Measurements from ENCODE around the gene PARVB.
A peak's percentile ranks its signal among the peaks of the same experiment; 100 is the strongest.

The PARVB gene

DNA sequence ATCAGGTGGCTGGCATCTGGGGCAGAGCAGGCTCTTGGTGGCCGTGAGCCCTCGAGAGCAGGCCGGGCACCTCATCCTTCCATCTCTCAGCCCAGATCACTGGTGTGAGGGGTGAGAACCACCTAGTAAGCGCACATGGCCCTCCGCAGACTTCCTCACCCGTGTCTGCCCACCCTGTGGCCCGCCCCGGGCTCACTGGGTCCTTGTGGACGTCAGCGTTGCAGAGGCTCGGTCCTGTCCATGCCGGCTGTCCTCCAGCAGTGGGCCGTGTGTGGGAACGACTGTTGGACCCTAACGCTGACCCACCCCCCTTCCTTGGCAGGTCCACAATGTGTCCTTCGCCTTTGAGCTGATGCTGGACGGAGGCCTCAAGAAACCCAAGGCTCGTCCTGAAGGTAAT lies 139.4 kb downstream of the PARVB start:
- DNase-seq (ENCODE audit: low spot score) = no peak

DNA sequence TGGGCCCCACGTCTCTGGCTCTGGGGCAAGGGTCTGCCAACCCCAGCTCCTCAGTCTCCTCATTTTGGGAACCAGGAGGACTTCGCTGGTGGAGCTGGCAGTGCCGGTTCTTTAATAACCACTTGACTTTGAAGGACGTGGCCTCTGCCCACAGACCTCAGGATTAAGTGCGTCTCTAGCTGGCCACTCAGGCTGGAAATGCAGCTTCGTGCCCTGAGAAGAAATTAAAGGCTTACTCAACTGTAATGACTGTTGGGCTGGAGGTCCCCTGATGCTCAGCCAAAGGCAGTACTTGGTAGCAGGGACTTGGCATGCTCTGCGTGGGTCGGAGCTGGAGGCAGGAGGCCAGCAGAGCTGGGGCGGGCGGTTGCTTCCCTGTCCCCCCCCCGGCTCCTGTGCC lies 139.9 kb downstream of the PARVB start:
- DNase-seq (ENCODE audit: low spot score) = no peak

DNA sequence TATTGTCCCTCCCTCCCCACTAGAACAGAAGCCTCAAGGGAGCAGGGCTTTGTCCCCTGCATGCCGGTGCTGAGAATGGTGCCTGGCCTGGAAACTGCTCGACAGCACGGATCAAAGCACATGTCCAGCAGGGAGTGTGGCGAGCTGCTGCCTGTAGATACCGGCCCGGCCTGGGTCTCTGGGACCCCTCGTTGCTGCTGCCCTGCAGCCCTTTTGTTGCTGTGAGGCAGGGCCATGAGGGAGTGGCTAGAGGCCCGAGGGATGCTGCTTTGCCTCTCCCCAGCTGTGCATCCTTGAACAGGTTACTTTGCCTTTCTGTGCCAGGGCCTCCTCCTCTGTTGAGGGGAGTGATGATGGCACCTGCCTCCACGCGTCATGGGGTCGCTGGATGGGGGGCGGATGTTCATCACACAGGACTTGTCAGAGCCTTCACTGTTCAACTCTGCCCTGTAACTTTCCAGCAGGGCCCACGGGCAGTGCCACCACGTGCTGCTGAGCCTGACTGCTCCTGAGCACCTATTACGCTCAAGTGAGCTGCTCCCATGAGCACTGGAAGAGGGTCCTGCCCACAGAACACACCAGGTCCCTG lies 141.3 kb downstream of the PARVB start:
- DNase-seq (ENCODE audit: low spot score) = no peak

DNA sequence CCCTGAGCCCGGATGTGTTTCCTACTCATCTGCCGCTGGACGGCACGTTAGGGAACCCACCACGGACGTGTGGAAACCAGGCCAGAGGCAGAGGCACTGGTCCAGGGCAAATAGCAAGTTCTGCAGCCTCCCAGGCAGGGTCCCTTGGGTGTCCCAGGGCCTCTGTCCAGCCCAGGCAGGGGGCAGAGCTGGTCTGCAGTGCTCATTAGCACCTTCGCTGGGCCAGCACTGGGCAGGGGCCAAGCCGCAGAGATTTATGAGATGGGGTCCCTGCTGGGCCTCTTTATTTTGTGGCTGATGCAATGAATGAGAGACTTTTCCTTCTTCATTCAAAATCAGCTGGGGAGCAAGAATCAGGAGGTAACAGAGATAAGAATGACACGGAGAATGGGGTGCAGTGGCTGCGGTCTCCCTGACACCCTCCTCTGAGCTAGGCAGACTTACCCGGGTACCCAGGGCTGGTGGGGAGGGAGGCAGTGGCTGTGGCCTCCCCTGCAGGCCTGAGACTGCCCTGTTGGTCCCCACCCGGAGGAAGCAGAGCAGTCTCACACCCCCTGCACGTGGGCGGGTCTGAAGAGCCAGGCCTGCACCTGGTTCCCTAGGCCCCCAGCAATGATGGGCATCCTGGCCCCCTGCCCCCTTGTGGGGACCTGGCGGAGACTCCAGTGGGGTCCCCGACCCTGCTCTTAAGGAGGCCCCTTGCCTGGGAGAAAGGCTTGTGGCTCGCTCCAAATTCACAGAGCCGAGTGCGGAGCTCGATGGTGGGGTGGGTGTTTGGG lies 142.6 kb downstream of the PARVB start:
- no peak for DNase-seq (ENCODE audit: low spot score)

DNA sequence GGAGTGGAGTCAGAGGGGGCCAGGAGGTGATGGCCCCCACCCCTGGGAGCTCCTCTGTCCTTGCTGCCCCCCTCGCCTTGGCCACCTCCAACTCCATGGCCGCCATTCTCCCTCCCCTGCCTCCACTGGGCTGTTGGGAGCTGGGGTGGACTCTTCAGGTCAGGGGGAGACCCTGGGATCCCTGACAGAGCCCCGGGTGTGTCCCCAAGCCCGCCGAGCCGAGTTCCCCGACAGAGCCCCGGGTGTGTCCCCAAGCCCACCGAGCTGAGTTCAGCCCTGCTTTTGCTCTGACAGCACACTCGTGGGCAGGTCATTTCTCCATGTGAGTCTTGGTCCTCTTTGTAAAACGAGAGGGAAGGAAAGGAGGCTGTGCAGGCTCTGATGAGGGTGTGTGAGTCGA lies 143.4 kb downstream of the PARVB start:
- no peak for DNase-seq (ENCODE audit: low spot score)

DNA sequence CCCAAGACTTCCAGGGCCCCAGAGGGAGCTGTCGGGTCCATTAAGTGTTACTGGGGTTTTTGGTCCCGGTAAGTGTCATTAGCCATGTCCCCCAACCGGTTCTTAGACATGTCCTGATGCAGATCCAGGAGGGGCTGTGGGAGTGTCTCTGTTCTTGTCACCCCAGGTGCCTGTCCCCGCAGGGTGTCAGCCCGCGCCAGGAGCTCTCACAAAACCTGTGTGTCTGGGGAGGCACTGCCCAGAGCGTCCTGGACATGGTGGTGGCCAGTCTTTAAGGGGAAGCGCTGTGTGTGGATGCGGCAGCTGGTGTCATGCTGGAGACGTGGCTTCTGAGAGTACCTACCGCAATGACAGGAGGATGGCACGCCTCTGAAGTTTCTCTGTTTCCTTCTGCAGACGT lies 144.1 kb downstream of the PARVB start:
- no peak for DNase-seq (ENCODE audit: low spot score)

- DNase-seq (ENCODE audit: low spot score) = no peak
Measured at GRCh38 chr22:44170470-44170869, 146.4 kb downstream of the PARVB start.

DNA sequence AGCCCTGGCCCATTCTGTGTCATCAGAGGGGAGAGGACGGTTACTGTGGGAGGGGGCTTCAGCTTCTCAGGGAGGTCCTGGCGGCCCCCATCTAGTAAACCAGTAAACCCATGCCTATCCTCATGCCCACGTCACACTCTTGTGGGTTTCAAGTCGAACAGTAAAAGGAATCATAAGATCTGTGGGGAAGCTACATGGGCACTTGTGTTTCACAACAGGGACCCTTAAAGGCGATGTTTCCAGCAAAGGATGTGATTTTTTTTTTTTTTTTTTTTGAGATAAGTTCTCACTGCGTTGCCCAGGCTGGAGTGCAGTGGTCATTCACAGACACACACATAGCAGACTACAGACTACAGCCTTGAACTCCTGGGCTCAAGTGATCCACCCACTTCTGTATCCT lies 147.5 kb downstream of the PARVB start:
- DNase-seq (ENCODE audit: low spot score) = no peak

GRCh38 chr22:44172370-44173108 lies 148.4 kb downstream of the PARVB start:
- no peak for DNase-seq (ENCODE audit: low spot score)

DNA sequence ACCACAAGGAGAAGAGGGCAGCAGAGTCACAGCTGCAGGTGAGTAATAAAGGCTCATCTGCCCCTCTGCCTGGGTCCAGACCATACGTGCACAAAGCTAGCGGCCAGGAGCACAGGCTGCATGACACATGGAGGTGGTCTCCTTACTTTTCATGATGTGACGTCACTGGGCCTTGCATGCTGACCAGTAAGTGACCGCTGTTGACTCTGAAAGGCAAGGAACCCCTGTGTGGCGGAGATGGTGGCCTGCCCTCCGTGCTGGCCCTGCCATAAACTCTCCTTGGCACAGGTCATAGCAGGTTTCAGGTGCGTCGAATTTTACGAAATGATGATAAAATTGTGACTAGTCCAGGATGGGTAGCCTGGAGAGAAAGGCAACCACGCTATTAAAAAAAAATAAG lies 149.1 kb downstream of the PARVB start:
- DNase-seq (ENCODE audit: low spot score) = no peak

DNA sequence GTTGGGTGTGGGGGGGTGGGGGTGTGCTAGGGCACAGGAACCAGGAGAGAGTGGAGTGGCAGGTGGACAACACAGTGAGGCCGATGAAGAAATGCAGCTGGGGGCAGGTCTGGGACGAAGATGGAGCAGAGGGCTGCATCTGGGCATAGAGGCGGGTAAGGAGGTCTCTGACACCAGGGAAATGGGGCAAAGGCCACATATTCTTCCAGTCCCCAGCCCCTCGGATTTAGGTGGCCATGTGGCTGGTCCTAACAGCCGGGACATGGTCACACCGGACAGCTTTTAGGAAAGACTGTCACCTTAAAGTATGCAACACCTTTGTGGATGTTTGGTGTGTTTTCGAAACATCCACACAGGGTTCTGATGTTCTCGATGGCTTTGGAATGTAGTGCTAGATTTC lies 151.6 kb downstream of the PARVB start:
- DNase-seq (ENCODE audit: low spot score) = no peak

DNA sequence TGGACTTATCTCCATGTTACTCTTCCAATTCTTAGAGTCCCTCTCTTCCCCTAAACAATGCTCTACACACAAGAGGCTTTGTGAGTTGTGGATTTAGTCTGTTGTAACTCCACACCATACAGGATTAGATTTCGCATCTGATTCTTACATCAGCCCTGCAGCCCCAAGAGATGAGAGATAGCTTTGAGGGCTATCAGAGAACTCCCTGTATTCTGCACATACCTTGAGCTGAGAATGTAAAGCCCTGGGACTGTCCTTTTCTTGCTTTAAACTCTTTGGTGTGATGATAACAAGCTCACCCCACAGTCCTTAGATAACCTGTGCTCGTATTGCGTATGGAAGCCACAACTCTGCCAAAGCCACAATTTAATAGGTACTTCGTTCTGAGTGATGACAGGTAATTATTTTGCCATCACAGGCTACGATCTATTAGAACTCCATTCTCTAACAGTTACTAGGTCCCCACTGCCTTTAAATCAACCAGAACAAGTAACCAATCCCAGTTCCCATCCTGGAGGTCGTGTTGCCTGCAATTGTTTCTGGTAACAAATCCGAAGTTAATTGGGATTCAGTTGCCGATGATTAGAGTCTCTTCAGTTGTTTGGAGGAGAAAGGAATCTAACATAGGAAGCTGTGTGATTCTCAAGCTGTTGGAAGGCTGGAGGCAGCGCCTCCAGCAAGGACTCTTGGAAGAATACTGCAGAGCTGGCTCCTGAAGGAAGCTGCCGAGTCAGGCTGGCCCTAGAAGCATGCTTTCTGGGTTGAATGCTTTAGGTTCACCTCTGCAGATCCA lies 155.3 kb downstream of the PARVB start:
- DNase-seq (ENCODE audit: low spot score) = no peak

GRCh38 chr22:44179989-44180705 lies 156.0 kb downstream of the PARVB start:
- no peak for DNase-seq (ENCODE audit: low spot score)

DNA sequence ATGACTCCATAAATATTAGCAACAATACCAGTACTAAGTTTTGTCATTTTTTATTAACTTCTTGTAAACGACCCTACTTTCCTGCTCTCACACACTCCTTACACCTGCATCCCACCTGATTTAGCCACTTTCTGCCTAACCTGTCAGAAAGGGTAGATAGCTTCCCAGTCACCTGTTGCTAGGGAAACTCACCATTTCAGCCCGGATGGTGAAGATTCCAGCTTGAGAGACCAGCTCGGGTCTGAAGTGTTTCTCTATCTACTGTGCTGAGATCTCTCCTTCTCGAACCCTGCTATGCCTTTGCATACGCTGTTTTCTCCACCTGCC lies 156.6 kb downstream of the PARVB start, which contains the start of gene PARVG:
Gene PARVG, plus strand, starts transcription at position 220 of the 327 bp plus-strand sequence. CDS start 2,405 bp downstream, outside the sequence.
- peak; percentile 54 for DNase-seq (ENCODE audit: low spot score)

DNA sequence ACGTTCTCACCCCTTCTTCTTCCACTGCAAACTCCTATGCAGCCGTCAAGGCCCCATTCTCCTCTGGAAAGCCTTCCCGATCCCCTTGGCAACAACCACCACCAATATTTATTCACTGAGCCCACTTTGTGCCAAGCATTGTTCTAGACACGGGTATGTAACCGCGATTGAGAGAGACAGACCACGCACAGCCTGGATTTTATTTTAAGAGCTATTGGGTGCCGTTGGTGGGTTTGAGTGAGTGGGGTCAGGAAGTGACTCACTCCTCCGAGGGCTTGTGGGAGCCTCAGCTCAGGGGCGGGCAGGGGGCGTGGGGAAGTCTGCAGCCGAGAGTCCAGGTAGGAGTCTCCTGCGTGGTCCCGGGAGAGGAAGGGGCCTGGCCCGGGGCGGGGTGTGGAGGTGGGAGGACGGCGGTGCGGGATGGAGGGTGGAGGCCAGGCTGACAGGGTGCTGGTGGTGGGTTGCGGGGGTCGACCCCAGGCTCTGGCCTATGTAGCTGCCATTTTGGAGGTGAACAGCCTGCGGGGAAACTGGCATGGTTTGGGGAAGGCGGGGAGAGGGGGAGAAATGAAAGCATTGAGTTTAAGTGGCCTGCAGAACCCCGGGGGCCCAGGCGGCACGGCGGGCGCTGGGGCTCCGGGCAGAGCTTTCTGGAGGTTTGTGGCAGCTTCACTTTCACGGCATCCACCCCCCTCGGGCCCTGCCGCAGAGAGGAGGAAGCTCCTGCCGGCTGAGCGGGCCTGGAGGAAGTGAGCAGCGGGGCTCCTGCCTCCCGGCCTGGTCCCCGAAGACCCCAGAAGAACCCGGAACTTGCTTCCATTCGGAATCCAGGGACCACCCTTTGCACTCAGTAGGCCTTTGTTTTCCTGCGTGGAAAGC lies 157.2 kb downstream of the PARVB start:
- peak; percentile 43 for DNase-seq (ENCODE audit: low spot score)

DNA sequence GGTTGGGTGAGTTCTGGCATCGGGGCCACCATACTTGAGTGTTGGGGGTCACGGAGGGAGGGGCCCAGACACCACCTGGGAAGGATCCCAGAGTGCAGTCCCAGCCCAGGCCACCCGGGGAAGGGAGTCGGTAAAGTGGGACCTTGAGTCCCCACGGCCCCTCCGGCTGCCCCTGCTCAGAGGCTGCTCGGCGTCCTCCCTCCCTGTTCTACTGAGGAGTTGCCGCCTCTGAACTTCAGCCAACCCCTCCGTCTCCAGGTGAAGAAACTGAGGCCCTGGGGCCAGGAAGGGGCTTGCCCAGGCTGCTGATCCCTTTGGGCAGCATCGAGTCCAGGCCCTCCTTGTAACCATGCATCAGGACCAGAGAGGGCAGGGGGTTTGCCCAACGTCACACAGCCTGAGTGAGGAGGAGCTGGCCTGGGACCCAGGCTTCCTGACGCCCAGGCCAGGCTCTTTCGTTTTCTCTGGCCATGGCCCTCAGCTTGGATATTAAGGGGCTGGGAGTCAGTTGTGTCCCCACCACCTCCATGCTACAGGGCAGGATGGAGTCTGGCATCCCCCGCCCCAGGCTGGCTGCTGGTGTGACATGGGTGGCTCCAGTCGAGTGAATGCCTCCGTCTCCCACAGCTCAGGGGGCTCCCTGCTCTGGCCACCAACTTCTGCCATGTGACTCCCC lies 157.9 kb downstream of the PARVB start:
- no peak for DNase-seq (ENCODE audit: low spot score)

GRCh38 chr22:44182588-44183286 lies 158.6 kb downstream of the PARVB start:
- peak; percentile 47 for DNase-seq (ENCODE audit: low spot score)

DNA sequence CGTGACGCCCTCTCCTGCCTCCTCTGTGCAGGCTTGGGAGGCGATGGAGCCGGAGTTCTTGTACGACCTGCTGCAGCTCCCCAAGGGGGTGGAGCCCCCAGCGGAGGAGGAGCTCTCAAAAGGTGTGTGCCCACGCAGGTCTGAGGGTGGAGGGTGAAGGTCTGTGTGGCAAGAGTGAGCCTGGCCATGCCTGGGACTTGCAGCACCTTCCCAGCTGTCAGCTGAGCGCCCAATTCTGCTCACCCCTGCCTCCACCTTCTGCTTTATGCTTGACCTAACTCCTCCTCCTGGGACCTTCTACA lies 159.1 kb downstream of the PARVB start:
- no peak for DNase-seq (ENCODE audit: low spot score)

GRCh38 chr22:44184006-44184405 lies 159.9 kb downstream of the PARVB start:
- no peak for DNase-seq (ENCODE audit: low spot score)

Measured in activated CD4-positive, alpha-beta T cell treated with anti-CD3 and anti-CD28 coated beads, Interleukin-2, Interleukin-4, amounts not matched to agents 100 ng/mL and 50 ng/mL, durations not matched to agents 16 hours and 8 hours (primary cell).